PFSK-1 (cell line): ENCODE measurements around the gene LRRC3.

Source experiments
- FOXP2 ChIP-seq: optimal IDR thresholded peaks from 2 replicates; pipeline ENCODE3; 2011; ENCODE audit warnings: borderline replicate concordance, control low read depth, inconsistent platforms; ENCODE audit not compliant: insufficient read depth; ENCODE audit errors: extremely low read length, extremely low read depth
- POLR2AphosphoS5 ChIP-seq: IDR thresholded peaks from 2 replicates; pipeline ENCODE4 v1.6.1; 2012; ENCODE audit warnings: low read depth, mild to moderate bottlenecking, control low read depth, low read length, moderate library complexity
- REST ChIP-seq, 2 experiments: IDR thresholded peaks; 2 replicates each; pipeline versions ENCODE4 v1.6.1 to v1.8.0; 2011 to 2012; ENCODE audit warnings: low read depth in 2 of 2, low read length in 2 of 2, control low read depth in 1 of 2, inconsistent platforms in 1 of 2, mild to moderate bottlenecking in 1 of 2, moderate library complexity in 1 of 2; ENCODE audit not compliant: insufficient read depth in 1 of 2
- SIN3A ChIP-seq: IDR thresholded peaks from 2 replicates; pipeline ENCODE4 v1.6.1; 2012; ENCODE audit warnings: mild to moderate bottlenecking, low read length, moderate library complexity, borderline replicate concordance; ENCODE audit not compliant: insufficient read depth
- TAF1 ChIP-seq: IDR thresholded peaks from 2 replicates; pipeline ENCODE4 v1.6.1; 2012; ENCODE audit warnings: low read length, control low read depth, borderline replicate concordance; ENCODE audit not compliant: insufficient read depth

The LRRC3 gene

GRCh38 chr21:44449473-44450363, 5.6 kb upstream of the LRRC3 start:
- TF ChIP-seq FOXP2, result no peak
- TF ChIP-seq REST (IDR thresholded peaks at IDR 0.05; ENCODE audit: insufficient read depth in 1 of 2, low read depth in 2 of 2, low read length in 2 of 2), result no peak
- TF ChIP-seq TAF1, result no peak
- no peak for TF ChIP-seq POLR2AphosphoS5
- TF ChIP-seq SIN3A, result no peak

- TF ChIP-seq FOXP2, result no peak
- no peak for TF ChIP-seq POLR2AphosphoS5
- TF ChIP-seq REST (IDR thresholded peaks at IDR 0.05; ENCODE audit: insufficient read depth in 1 of 2, low read depth in 2 of 2, low read length in 2 of 2), result no peak
- TF ChIP-seq TAF1, result no peak
- no peak for TF ChIP-seq SIN3A
Observed at GRCh38 chr21:44450402-44450801, 4.9 kb upstream of the LRRC3 start.

GRCh38 chr21:44450999-44451398, 4.3 kb upstream of the LRRC3 start:
- TF ChIP-seq SIN3A (no peak), TAF1 (no peak), FOXP2 (no peak), POLR2AphosphoS5 (no peak), REST (IDR thresholded peaks at IDR 0.05; ENCODE audit: insufficient read depth in 1 of 2, low read depth in 2 of 2, low read length in 2 of 2) (no peak)

- no peak for TF ChIP-seq FOXP2
- TF ChIP-seq POLR2AphosphoS5, result no peak
- no peak for TF ChIP-seq SIN3A
- TF ChIP-seq TAF1, result no peak
- no peak for TF ChIP-seq REST (IDR thresholded peaks at IDR 0.05; ENCODE audit: insufficient read depth in 1 of 2, low read depth in 2 of 2, low read length in 2 of 2)
Observed at GRCh38 chr21:44453120-44453519, 2.2 kb upstream of the LRRC3 start.

- TF ChIP-seq TAF1, result no peak
- TF ChIP-seq REST (IDR thresholded peaks at IDR 0.05; ENCODE audit: insufficient read depth in 1 of 2, low read depth in 2 of 2, low read length in 2 of 2), result no peak
- TF ChIP-seq SIN3A, result no peak
- TF ChIP-seq POLR2AphosphoS5, result no peak
- TF ChIP-seq FOXP2, result no peak
Observed at GRCh38 chr21:44454058-44454457, 1.3 kb upstream of the LRRC3 start.
